NCI-H1694 treated with DMSO at 0.1 percent for 48 hours (cell line): ENCODE measurements around the gene CDC14B.

Experiments
- DNase-seq: peaks from one replicate; lab custom pipeline; 2025; lab: John Stamatoyannopoulos, UW

The CDC14B gene

GRCh38 chr9:96502539-96503373 is 116.9 kb downstream of the CDC14B start:
- DNase-seq = no peak

DNA sequence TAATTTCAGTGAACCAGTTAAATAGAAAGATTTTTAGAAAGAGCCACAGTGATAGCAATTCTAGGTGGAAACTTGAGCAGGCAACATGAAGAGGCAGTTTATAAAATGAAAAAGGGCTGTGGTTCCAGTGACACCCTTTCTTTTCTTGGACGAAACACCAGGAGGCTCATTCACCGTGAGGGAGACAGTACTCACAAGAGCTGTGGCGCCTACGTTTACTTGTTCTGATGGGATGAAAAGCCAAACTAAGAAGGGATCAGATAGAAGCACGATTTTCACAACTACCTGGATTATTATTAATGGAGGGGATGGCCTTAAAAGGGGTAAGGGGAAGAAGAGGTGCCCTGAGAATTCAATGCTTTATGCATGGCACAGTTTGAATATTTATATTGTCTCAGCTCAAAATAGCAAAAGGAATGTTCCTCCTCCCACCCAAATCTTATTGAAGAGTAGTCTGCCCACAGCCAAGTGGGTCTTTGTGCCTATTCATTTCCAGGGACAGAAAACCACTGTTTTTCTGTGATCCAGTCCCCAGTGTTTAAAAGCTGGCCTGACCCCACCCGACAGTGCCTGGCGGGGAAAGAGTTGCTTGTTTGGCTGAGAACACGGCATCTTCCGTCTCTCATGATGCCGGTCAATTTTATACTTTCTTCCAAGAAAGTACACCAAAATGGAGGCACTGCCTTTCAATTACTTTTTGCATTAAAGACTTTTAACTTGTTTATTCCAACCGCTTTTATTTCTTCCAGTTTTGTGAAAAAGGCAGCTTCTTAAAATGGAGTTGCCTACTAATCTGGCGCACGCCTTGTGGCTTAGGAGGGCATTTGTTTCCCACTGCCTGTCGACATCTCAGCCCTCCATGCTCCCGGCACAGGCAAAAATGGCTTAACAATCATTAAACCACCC is 117.8 kb downstream of the CDC14B start:
- DNase-seq = no peak

DNA sequence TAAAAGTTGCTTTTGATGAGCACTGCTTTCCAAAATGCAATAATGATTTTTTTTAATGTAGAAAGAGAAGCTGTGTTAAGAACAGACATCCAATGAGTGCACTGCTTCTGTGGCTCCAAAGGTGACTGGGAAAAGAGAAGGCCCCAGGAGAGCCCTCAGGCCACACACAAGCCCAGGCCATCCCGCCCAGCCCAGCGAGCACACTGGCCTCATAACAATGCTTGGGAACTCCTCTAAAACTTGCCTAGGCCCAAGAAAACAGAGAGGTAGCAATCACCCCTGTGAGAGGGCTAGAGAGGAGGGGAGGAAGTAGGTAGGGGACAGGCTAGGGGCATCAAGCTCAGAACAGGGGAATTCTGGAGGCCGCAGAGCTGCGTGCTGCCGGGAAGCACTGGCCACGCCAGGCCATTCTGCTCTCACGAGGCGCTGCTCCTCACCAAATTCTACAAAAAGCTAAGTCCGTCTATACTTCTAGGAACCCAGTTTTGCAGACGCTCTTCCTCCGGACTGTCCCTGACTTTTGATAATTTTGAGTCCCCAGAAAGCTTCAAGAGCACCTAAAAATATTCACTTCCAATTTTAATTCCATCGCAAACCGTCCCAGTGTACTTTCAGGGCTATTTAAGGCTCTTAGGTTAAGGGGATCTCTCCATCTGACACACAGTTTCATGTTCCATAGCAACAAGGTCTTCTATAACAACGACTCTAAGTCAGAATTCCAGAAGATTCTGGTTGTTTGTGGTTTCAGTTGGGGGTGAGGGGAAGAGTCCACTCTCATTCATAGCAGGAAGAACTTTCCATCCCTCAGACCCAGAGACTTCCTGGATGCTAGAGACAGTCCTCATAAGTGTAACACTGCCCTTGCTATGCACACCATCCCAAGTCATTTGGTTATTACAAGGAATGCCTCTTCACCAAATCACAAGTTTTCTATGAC is 118.7 kb downstream of the CDC14B start:
- DNase-seq = no peak

GRCh38 chr9:96499257-96499656 is 120.4 kb downstream of the CDC14B start:
- no peak for DNase-seq

DNA sequence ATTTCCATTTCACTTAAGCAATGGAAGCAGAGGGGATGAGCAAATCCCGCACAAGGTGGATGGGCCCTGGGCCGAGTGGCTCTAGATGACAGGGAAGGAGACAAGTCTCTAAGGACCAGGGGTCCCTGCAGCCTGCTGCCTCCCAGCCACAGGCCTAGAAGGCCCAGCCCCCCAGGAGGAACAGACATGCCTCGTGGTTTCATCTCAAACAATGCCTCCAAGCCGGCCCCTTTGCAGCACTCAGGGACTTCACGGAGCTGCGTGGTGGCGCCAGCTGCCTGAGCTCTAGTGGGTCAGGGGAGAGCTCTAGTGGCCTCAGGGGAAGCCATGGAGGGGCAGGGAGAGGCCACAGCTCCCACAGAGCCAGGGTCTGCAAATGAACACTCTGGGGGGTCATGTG is 120.8 kb downstream of the CDC14B start:
- DNase-seq = no peak

DNA sequence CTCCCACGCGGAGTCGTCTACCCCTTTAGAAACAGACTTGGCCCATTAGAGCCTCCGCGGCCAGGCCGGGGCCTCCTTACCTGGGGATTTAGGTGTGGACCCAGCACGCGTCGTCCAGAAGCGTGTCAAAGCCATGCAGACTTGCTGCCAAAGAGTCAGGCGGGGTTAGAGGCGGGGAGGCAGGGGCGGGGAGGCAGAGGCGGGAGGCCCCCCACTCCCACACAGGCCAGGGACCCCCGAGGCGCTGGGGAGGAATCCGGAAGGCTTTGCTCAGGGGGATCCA is 122.6 kb downstream of the CDC14B start:
- DNase-seq = no peak

- no peak for DNase-seq
Measured at GRCh38 chr9:96496368-96497116, 123.1 kb downstream of the CDC14B start.

GRCh38 chr9:96495341-96495740 is 124.3 kb downstream of the CDC14B start:
- no peak for DNase-seq

- no peak for DNase-seq
Measured at GRCh38 chr9:96494215-96494800, 125.3 kb downstream of the CDC14B start.

DNA sequence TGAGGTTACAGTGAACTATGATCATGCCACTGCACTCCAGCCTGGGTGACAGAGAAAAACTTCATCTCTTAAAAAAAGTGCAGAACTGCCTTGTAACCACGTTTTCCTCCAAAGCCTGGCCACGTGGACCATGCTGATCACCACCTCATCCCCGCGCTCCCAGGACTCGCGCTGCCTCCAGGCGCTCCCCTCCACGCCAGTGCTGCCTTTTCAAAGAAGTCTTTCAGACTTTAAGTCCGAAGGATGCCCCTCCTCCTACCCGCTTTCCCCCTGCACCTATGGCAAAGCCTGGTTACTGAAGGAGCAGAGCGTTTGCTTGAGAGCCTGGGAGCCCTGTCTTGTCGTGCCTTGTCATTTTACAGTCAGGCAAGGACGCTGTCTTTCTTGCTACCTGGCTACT is 125.9 kb downstream of the CDC14B start:
- no peak for DNase-seq

DNA sequence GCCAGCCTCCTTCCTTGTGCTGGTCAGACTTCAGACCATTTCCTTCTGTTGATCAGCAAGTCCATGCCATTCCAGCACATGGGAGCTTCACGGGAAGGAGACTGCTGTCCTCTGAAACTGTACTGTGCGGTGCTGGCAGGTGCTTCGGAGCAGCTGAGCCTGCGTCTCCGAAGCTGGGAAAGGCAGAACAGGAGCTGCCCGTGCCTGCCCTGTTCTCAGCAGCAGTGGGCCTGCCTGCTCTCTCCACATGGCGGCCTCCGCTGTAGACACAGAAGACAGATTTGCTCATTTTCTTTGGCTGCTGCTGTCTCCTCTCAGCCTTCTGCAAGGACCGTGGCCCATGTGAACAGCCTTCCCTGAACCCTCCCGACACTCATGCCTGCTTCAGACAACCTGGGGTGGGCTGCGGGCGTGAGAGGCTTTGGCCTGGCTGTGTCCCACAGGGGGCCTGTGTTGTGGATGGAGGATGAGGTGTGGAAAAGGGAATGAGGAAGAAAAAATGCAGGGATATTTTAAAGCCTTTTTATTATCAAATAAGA is 126.6 kb downstream of the CDC14B start:
- no peak for DNase-seq

DNA sequence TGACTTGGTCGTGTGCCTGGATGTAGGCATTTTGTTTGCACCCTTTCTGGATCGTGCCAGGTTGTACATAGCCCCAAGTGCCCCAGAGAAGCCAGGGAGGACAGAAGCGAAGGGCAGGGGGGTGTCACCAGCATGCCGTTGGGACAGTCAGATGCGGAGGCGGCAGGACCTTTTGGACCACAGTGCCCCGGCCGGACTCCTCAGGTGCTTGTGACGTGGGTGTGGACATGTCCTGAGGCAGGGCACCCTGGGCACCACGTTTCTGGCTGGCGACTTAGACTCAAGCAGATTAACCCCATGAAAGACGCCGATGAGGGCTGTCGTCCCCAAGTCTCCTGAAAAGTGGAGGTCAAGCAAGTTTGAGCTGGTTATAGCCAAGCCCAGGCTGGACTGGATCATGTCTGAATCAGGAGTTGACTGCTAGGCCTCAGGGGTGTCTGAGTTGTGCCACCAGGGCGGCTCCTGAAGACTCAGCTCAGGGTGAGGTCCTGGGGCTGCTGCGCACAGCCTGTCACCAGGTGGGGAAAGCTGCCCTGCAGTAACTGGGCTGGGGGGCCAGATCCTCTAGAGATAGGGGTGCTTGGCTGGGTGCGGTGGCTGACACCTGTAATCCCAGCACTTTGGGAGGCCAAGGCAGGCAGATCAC is 127.6 kb downstream of the CDC14B start:
- DNase-seq = no peak

GRCh38 chr9:96491079-96491879 is 128.4 kb downstream of the CDC14B start:
- DNase-seq = no peak

GRCh38 chr9:96490534-96491078 is 129.0 kb downstream of the CDC14B start:
- no peak for DNase-seq

GRCh38 chr9:96489482-96489979 is 130.1 kb downstream of the CDC14B start:
- DNase-seq = no peak

DNA sequence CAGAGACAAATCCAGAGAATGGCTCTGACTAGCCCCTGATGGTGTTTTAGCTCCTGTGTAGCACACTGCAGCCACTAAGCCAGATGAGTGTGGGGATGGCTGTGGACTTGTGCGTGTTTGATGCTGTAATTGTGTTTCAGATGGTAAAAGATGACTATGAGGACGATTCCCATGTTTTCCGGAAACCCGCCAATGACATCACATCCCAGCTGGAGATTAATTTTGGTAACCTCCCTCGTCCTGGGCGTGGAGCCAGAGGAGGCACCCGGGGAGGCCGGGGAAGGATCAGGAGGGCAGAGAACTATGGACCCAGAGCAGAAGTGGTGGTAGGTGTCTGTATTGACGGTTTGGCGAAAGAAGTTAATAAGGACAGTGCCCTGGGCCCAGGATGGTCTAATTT is 131.7 kb downstream of the CDC14B start:
- DNase-seq = no peak

DNA sequence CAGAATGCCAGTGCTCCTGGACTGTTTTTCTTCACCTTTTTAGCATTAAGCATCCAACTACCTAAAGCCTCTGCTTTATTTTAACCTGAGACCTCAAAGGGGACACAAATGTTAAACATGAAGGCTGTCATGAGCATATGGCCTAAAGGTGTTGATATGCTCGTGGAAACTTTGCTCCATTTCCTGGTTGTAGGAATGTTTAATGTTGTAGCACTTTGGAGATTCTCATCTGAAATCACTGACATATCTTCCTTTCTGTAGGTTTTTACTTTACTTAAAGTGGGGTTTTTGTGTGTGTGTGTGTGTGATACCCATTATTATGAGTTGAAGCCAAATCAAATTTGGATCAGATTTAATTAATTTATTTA is 132.6 kb downstream of the CDC14B start:
- no peak for DNase-seq

DNA sequence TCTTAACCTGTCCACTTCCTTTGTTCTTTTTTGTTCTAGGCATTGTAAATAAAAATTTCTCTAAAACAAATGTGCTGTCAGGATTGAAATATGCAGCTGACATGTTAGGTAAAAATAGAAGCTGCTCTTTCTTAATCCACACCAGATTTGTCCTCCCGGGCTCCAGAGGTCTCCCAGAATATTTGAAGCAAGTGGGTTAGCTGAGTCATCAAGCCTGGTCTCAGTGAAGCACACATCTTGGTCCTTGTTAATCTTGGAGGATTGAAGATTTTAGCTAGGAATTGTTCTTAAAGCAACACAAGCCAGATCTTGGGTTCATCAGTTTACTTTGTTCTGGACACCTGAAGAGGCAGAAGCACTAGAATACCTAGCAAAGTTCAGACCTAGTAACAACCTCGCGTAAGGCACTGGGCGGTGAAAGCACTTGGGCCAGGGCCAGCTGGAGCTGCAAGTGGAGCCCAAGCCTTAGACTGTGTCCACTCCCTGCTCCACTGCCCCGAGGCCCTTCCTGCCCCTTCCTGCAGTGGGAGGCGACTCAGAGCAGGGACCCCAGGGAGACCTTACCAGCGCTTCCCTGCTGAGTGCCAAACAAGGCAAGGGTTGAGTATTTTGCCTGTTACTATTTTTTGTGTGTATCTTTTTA is 133.1 kb downstream of the CDC14B start:
- DNase-seq = no peak

DNA sequence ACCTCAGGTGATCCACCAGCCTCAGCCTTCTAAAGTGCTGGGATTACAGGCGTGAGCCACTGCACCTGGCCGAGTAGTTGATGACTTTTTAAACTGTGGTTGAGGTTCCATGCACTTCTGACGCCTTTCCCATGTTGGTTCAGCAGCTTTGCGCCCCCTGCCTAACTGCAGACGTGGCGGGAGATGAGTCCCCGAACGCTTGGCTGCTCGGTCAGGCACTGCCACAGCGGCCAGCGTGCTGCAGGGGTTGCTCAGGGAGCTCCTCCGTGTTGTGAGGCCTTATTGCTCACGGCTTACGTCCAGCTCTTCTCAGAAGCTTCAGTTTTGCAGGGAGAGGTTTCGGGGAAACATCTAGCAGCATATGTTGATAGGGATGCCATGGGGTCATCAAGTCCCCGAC is 134.4 kb downstream of the CDC14B start:
- DNase-seq = no peak
